Kidney epithelial cell (primary cell): ENCODE measurements around the gene MAP4K4. TPM values are rescaled to one million over a fixed set of nuclear protein-coding genes. Genes with fewer than 3 reads are reported as not detected.

Experiments
- DNase-seq: peaks from one replicate; pipeline ENCODE4 v3.0.0-alpha.2; 2010; ENCODE audit warnings: low read depth
- H3K27me3 ChIP-seq: 2 replicates; pipeline ENCODE4 v1.6.0; 2011; ENCODE audit warnings: low read length; ENCODE audit not compliant: control insufficient read depth, insufficient read depth
- H3K36me3 ChIP-seq: 2 replicates; pipeline ENCODE4 v1.5.1; 2011; ENCODE audit warnings: low read length; ENCODE audit not compliant: control insufficient read depth, insufficient read depth
- H3K4me3 ChIP-seq: 2 replicates; pipeline ENCODE4 v1.5.1; 2011; ENCODE audit warnings: low read depth, mild to moderate bottlenecking, control low read depth, low read length
- CTCF ChIP-seq: IDR thresholded peaks from 2 replicates; pipeline ENCODE4 v1.5.1; 2011; ENCODE audit warnings: mild to moderate bottlenecking, moderate library complexity, low read length, control low read depth, inconsistent platforms; ENCODE audit not compliant: insufficient read depth, poor library complexity, severe bottlenecking
- total RNA-seq: library from RNA; depleted of rRNA; stranded (reverse); fragments of >200 nt; gene quantifications from 2 replicates; pipeline ENCODE4 v1.2.3, GENCODE V29; 2015

Gene MAP4K4
- total RNA-seq, 1 donor from 2014 or later: 134 TPM

- Histone ChIP-seq H3K36me3 (peaks cover 3% of the 10 kb centered on the region), H3K4me3 (no peak overlapping the region), H3K27me3 (no peaks in the 10 kb centered on the region)
- no peak for TF ChIP-seq CTCF
- no peak for DNase-seq
Measured at GRCh38 chr2:101842471-101842870, 145.0 kb downstream of the MAP4K4 start.

GRCh38 chr2:101843048-101843447, 145.5 kb downstream of the MAP4K4 start:
- Histone ChIP-seq H3K4me3 (no peak overlapping the region), H3K36me3 (peaks cover 3% of the 10 kb centered on the region), H3K27me3 (no peaks in the 10 kb centered on the region)
- no peak for TF ChIP-seq CTCF
- no peak for DNase-seq

- no peak for TF ChIP-seq CTCF
- Histone ChIP-seq H3K4me3 (no peak overlapping the region), H3K36me3 (peaks cover 3% of the 10 kb centered on the region), H3K27me3 (no peaks in the 10 kb centered on the region)
- no peak for DNase-seq
Measured at GRCh38 chr2:101843471-101843870, 146.0 kb downstream of the MAP4K4 start.

GRCh38 chr2:101844055-101844635, 146.6 kb downstream of the MAP4K4 start:
- peaks cover 3% of the 10 kb centered on the region for H3K36me3 ChIP-seq

GRCh38 chr2:101846973-101847372, 149.5 kb downstream of the MAP4K4 start:
- Histone ChIP-seq H3K4me3 (no peak overlapping the region), H3K27me3 (no peaks in the 10 kb centered on the region), H3K36me3 (peaks cover 2% of the 10 kb centered on the region)
- TF ChIP-seq CTCF: no peak
- no peak for DNase-seq

More at GRCh38 chr2:101844055-101844635, 146.6 kb downstream of the MAP4K4 start:
- Histone ChIP-seq H3K4me3 (no peak overlapping the region), H3K27me3 (no peaks in the 10 kb centered on the region)
- TF ChIP-seq CTCF: no peak
- no peak for DNase-seq
